HG03521 (cell line): Measurements from ENCODE around the gene REXO5.
"Not testable (repeated sequence)": the region's sequence is repeated elsewhere in the genome, so short reads cannot be mapped to it uniquely, and the experiment has no call there.

ENCODE experiments used
- ATAC-seq: cut with Tn5 transposase; IDR thresholded peaks from one replicate; pipeline ENCODE4 v1.9.1; 2021; ENCODE audit warnings: mild to moderate bottlenecking, moderate library complexity; ENCODE audit not compliant: unreplicated experiment

REXO5 gene

DNA sequence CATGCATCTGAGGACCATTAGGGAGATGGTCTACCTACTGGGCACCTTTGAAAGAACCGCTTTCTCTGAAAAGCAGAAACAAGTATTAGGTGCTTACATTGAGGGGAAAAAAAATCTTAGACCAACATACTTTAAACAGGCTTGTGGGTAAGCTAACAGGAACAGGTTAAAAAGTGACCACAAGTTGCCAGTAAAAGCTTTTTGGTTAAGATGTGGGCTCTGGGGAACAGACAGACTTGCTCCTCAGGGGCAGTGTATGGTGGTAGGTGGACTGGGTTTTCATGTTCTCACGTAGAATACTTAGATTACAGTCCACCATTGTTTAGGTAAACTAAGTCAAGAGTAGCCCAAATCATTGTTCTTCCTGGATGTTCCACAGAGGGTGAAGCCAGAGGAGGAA, 41.2 kb downstream of the REXO5 start:
- ATAC-seq: no peak

DNA sequence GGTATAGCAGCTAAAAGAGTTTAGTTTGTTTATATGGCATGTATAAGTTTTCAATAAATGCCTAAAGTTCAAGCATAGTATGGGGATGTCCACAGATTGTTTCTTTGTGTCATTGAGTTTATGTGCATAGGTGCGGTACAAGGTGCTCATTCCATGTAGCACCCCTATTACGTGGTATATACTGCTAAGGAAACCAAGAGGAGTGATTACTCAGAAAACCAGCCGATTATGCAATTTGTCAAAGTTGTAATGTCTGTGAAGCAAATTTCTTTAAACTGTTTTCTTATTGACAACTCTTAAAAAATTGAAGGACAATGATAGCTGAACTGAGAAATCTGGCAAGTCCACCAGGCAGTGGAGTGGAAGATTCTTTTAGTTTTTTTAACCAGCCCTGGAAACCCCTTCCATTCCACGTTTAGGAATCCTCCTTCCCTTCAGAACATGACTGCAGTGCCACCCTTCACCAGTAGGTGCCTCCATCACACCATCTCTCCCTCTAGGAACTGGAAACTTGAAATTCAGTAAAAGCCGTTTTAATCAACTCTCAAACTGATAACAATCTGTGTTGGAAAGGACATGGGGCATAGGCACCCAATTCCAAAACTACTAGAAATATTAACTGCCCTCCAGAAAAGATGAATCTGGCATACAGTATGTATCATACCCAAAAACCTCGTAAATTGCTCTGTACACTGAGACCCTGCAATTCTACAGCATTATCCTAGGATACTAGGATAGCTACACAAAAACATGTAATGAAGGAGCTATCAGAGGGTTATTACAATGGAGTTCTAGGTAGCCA, 43.5 kb downstream of the REXO5 start:
- ATAC-seq: no peak

DNA sequence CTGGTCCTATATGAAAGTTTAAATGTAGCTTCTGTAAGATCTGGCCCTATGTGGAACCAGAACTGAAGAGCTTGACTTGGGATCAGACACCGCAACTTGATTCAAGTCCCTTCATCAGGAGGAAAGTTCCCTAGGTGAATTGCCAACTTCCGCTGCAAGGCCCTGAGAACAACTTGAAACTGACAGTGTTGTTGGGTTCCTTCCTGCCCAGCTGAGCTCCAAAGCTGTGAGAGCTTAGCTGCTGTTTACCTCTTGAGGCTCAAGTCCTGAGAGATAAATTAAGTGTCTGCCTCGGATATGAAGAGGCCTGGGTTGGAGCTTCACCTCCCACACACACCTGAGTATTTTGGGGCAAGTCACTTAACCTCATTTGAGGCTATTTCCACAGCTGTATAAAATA, 44.7 kb downstream of the REXO5 start:
- ATAC-seq: no peak

DNA sequence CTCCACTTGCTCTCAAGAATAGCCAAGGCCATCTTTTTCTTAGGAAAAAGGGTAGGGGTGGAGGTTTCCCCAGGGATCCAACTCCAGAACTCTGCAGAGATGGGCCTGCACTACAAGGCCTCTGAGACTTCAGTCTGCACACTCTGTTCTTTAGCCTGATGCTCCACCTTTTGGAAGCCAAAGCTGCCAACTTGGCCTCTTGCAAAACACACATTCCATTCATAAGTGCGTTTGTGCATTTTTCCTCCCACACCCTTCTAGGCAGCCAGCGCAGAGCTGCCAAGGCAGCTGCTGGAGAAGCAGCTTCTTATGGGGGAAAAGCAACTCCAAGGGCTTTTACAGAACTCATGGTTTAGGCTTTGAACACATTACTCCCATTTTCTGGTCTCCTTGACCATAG, 45.3 kb downstream of the REXO5 start:
- ATAC-seq: no peak

DNA sequence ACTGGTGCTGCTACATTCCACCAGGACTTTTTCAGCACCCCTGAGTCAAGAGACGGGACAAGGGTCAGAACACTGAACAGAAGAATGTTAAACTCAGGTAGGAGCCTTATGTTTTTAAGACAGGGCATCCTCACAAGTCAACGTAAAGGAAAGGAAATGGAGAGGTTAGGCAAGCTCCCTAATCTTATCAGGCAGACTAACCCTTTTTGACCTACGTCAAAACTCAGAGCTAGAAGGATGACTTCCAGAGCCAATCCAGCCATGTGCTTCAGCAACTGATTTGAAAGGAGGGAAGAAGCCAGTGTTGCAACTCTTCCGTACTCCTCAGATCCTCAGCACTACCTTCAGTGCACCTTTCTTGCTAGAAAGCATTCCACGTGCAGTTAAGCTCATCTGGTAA, 46.8 kb downstream of the REXO5 start:
- ATAC-seq: no peak

DNA sequence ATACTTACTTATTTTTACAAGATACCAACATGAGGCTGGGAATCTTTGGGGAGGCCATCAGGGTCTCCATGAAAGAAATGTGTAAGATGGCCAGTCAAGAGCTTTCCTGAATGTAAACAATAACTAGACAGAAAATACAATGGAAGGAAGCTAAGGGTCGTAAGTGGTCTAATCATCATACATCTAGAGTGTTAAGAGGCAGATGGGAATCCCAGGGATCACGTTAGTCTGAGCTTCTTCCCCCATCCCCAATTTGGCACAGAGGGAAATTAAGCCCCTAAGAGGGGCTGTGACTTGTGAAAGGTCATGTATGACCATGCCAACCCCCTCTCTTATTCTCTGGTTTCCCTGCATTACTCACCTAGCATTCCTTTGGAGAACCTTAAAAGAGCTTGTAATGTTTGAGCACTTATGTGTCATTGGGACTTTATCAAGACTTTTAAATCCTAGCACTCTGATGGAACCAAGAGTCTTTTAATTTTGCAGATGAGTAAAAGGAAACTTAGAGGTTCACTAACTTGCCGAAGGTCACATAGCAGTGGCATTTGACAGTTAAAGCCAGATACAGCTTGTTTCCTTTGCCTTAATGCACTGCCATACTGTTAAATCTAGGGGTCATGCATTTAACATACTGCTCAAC, 47.8 kb downstream of the REXO5 start:
- no peak for ATAC-seq

DNA sequence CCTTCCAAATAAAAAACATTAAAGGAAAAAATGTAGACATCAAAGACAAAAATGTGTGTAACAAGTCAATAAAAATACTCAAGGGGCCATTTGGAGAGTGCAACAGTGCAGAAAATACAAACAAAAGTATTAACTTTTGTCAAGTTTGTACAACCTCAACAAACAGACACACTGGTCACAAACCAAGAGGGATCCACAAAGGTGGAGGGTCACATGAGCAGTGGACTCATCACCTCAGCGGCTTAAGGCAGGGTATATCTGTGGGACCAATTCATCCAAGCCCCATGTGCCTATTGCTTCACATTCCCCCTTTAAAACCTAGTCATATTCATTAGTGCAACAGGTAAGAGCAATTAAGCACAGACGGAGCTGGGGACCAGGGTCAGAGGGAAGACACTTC, 48.6 kb downstream of the REXO5 start:
- ATAC-seq: no peak

DNA sequence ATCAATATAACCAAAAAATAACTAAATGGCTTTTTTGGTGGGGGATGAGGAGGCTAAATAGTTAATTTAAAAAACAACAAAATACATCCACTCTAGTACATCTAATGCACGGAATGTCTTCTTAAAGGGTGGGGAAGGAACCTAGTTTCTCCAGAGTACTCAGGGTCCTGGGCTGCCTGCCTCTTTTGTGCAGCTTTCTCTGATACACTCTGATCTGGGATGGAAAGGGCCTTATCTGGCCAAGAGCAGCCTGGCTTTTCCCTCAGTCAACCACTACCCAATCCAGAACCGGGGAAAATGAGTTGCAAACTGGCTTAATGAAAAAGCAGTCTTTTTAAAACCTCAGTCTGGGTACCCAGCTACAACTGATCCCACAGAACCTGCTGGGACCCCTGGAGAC, 51.0 kb downstream of the REXO5 start:
- ATAC-seq: no peak

DNA sequence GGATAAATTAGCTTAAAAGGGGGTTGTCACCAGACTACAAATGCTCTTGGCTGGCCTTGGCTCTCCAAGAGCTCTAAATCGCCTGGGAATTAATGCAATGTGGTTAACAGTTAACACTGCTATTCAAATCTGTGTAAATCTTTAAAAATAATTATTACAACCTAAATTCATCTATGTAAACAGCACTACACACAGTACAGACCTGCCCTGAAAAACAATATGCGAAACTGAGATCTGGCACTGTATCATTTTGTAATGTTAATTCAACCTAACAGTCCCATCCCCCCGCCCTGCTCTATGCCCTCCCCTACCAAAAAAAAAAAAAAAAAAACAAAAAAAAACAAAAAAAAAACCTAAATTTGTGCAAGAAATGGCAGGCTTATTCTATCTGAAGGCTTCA, 52.9 kb downstream of the REXO5 start:
- ATAC-seq: no peak

DNA sequence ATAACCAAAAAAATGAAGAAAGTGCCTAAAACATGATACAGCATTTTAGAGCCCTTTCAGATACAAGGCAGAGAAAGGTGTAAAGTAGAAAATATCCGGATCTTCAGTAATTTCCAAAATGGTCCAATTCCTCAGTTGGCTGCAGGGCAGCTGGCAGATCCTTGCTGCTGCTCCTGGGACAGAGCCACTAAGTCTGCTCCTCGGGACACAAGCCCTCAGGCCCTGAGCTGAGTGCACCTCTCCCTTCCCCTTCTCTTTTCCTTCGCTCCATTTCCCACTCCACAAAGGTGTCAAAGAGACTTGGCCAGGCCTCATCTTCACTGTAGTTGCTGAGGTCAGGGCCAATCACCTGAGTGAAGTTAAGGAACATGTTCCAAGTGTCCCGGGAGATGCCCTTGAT, 53.4 kb downstream of the REXO5 start:
- ATAC-seq: no peak

DNA sequence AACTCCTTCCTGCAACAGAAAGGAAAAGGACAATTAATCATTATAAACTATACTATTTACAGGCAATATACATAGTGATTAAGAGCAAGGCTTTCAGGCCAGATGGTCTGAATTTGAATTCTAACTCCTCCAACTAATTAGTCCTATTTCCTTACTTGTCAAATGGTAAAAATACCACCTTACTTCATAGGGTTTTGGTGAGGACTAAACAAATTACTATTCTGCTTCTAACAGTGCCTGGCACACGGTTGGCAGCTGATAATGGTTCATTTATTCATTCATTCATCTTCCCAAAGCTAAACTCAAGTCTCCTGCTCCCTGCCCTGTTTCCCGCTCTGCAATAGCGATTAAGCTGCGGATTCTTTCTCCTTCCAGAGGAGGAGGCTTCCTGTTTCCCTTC, 54.0 kb downstream of the REXO5 start:
- ATAC-seq: no peak

DNA sequence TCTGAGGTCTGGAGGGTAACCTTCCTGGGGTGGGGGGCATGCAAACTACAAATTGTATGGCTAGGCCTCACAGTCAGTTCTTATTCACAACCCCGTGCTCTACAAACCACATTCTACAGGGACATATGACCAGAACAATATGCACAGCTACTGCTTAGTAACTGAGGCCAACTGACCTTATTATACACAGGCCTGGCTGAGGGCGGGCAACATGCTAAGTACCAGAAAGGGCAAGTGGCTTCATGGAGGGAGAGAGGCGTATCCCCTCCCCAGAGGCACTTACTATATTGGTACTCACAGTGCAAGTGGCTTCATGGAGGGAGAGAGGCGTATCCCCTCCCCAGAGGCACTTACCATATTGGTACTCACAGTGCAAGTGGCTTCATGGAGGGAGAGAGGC, 54.7 kb downstream of the REXO5 start:
- ATAC-seq: not testable (repeated sequence)

DNA sequence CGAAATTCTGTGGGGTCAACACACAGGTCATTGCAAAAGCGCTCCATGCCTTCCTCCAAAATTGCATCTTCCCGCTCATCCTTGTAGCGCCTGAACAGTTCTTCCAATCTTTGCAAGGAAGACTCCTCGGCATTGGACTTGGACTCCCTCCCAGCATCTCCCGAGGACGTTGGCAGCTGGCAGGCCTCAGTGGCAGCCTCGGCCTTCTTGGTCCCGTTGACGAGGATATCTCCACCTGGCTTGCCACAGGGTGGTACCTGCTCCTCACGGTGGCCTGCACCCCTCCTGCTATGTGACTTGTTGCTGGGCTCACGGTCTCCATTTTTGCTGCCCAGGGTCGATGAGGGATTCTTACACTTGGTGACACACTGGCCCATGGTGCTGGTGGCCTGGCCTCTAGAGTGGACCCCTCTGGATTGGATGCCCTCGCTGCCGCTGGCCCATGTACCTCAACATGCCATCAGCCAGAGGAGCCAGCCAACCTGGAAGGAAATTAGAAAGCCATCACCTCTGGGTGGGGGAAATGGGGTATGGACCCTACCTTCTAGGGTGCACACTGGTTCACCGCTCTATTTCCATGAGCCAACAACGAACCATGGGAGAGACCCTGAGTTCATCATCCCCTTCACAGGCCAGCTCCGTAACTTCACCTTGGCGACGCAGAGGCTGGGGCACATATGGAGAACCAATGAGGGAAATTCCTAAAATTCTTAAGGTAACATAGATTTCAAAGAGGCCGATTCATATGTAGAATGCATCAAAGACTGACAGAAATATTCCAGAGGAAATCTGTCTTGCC, 56.0 kb downstream of the REXO5 start:
- no peak for ATAC-seq

DNA sequence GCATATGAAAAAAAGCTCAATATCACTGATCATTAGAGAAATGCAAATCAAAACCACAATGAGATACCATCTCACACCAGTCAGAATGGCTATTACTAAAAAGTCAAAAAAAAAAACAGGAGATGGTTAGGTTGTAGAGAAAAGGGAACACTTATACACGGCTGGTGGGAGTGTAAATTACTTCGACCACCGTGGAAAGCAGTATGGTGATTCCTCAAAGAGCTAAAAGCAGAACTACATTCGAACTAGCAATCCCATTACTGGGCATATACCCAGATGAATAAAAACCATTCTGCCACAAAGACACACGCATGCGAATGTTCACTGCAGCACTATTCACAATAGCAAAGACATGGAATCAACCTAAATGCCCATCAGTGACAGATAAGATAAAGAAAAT, 58.0 kb downstream of the REXO5 start:
- ATAC-seq: not testable (repeated sequence)

DNA sequence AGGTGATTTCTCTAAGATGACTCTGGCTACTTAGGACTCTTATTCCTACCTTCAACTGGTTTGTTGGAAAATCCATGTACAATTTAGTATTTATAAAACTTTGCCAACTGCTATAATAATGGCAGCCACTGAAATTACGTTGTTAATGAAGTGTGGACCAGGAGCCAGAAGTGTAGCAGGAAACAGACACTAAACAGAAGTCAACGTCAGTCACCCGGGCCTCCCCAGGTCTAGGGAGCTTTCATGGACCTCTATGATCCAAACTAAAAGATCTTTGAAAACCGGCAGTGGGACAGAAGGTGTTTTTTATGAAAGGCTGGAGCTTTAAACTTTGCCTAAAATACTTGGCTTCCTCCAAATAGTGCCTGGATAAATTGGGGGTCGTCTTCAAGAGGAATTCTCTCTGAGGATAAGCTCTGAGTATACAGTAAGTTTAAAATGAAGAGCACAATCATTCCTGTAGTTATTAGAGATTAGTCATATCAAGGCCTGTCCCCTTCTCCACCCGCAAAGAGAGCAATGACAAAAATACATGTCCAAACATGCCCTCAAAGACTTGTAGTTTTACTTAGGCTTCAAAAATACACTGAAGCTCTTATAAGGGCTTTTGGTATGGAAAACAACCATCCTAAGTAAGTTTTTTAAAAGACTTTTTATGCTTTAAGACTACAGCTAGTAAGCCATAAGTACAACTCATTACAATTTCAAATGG, 59.2 kb downstream of the REXO5 start:
- ATAC-seq: no peak

DNA sequence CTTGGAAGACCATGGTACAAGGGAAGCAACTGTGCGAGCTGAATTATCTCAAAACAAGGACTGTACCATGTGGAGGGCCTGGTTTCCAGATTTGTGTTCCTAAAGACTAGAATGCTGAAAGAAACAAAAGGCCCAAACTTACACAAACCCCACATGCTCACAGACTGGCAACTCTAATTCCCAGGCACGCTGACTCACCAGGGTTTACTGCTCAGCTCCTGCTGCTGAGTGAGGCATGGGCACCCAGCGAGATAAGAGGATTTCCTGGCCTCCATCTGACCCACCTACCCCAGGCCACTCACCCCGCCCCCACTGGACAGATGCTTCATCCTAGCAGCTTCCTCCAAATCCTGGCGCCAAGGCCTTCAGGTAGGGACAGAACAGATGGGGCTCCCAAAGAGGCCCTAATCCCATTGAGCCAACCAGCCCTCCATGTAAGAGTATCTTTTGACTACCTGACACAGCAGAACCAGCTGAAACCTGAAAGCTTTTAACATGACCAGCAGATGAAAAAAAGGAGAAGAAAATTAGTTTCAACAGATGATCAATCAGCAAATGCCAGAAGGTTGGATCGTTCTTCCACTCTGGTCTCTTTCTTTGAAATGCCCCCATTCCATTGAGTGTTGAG, 59.9 kb downstream of the REXO5 start:
- no peak for ATAC-seq

DNA sequence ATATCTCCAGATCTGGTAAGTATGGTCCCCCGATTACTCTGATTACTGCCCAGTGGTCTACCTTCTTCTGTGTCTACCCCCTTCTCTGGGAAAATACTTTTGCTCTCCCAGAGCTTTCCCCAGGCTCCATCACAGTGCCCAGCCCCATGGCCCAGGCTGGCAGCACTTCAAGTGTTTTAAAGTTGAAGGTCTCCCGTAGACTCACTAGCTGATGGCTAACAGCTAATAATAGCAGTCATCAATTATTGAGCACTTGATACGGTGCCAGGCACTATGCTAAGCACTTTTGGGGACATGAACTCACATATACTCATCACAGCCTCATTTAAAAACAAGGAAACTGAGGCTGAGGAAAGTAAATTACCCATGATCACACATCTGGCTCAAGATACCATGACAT, 60.5 kb downstream of the REXO5 start:
- ATAC-seq: no peak

DNA sequence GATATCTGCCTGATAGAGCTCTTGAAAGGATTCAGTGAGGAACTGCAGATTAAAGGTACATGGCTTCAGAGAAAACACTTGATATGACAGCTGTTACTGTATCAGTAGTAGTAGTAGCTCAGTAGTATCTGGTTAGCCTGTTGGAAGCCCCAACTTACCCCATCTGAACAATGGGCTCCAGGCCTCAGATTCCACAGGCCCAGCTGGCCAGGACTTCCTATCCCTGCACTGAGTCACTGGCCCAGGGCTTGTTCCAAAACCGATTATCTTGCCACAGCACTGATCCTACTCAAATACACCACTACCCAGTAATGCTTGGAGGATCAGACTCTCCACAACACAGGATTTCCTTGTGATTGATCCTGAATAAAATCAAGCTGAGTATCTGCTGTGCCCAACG, 61.3 kb downstream of the REXO5 start:
- no peak for ATAC-seq

DNA sequence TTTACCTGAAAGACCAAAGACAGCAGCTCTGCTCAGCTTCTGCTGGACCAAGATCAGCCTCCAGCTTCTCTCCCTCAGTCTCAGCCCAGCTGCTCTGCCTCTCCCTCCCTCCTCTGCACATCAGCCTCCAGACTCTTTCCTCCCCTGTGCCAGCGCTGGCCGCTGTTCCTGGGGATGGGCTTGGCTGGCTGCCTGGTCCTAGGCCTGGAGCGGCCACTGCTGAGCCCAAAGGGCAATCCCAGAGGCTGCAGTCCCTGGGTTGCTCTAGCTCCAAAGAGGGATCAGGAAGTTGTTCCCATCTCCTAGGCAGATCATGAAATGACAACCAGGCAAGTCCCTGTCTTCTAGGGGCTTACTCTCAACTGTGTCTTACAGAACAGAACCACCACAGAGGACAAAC, 62.6 kb downstream of the REXO5 start:
- ATAC-seq: no peak

DNA sequence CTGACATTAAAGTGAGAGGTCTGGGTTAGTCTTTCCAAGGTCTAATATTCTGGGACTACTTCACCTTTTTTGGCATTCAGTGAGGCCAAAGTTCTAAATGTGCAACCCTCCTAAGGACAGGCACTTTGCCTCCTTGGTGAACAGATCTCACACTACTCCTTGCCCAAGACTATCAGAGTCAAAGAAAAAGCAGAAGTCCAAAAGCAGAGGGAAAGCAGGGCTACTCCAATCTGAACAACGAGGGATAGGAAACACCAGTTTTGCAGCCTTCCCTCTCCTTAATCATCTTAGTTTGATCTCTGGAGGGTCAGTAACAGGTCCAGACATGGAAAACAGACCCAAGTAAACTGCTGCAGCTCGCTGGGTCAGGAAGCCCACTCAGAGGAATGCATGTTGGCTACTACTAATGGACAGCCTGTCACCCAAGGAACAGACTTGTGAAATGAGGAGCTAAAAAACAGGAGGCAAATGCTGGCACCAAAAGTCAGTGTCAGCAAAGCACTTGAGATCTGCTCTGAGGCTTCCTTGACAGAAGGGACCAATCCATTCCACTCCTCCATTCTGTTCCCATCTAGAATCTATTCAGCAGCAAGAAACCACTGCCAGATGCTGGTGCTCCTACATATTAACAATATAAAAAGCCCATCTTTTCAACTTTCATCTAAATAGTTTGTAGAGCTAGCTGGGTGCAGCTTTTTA, 63.9 kb downstream of the REXO5 start:
- no peak for ATAC-seq
